HEK293 (cell line): Measurements from ENCODE around the gene RACGAP1.

Source experiments
- BCL6B ChIP-seq: fragments of 450-650 bp; formaldehyde crosslinking; IDR thresholded peaks from 2 replicates; pipeline ENCODE4 v1.5.1; 2017; ENCODE audit warnings: missing biosample characterization, missing genetic modification characterization
- GFI1B ChIP-seq: fragments of 450-650 bp; formaldehyde crosslinking; IDR thresholded peaks from 2 replicates; pipeline ENCODE4 v1.5.1; 2016; ENCODE audit warnings: missing biosample characterization, missing genetic modification characterization
- HIC1 ChIP-seq: fragments of 450-650 bp; formaldehyde crosslinking; IDR thresholded peaks from 2 replicates; pipeline ENCODE4 v1.5.1; 2016; ENCODE audit warnings: missing biosample characterization, missing genetic modification characterization
- KLF10 ChIP-seq: fragments of 450-650 bp; IDR thresholded peaks from 2 replicates; pipeline ENCODE4 v1.5.1; 2018; ENCODE audit warnings: missing biosample characterization, mild to moderate bottlenecking, missing genetic modification characterization
- KLF17 ChIP-seq: fragments of 450-650 bp; formaldehyde crosslinking; IDR thresholded peaks from 2 replicates; pipeline ENCODE4 v1.5.1; 2016; ENCODE audit warnings: missing biosample characterization, missing genetic modification characterization
- OSR2 ChIP-seq: fragments of 450-650 bp; formaldehyde crosslinking; IDR thresholded peaks from 2 replicates; pipeline ENCODE4 v1.5.1; 2016; ENCODE audit warnings: missing biosample characterization, missing genetic modification characterization
- PRDM1 ChIP-seq: fragments of 450-650 bp; formaldehyde crosslinking; IDR thresholded peaks from 2 replicates; pipeline ENCODE4; 2016; ENCODE audit warnings: missing biosample characterization, missing genetic modification characterization
- PRDM4 ChIP-seq: fragments of 450-650 bp; formaldehyde crosslinking; IDR thresholded peaks from 2 replicates; pipeline ENCODE4 v1.5.1; 2017; ENCODE audit warnings: missing biosample characterization, missing genetic modification characterization
- ZBTB10 ChIP-seq: fragments of 450-650 bp; formaldehyde crosslinking; IDR thresholded peaks from 2 replicates; pipeline ENCODE4 v1.5.1; 2016; ENCODE audit warnings: missing biosample characterization, missing genetic modification characterization
- ZBTB49 ChIP-seq: fragments of 450-650 bp; formaldehyde crosslinking; IDR thresholded peaks from 2 replicates; pipeline ENCODE4 v1.5.1; 2016; ENCODE audit warnings: missing biosample characterization, missing genetic modification characterization, low read depth
- ZBTB8A ChIP-seq: fragments of 450-650 bp; formaldehyde crosslinking; IDR thresholded peaks from 2 replicates; pipeline ENCODE4 v1.5.1; 2016; ENCODE audit warnings: missing biosample characterization, missing genetic modification characterization
- ZFP37 ChIP-seq: fragments of 450-650 bp; formaldehyde crosslinking; IDR thresholded peaks from 2 replicates; pipeline ENCODE4 v1.5.1; 2016; ENCODE audit warnings: missing biosample characterization, missing genetic modification characterization
- ZNF114 ChIP-seq: fragments of 450-650 bp; formaldehyde crosslinking; IDR thresholded peaks from 2 replicates; pipeline ENCODE4 v1.5.0; 2017; ENCODE audit warnings: missing biosample characterization, missing genetic modification characterization
- ZNF175 ChIP-seq: fragments of 450-650 bp; formaldehyde crosslinking; IDR thresholded peaks from 2 replicates; pipeline ENCODE4 v1.5.1; 2016; ENCODE audit warnings: missing biosample characterization, missing genetic modification characterization
- ZNF221 ChIP-seq: fragments of 450-650 bp; formaldehyde crosslinking; IDR thresholded peaks from 2 replicates; pipeline ENCODE4 v1.5.1; 2017; ENCODE audit warnings: missing biosample characterization, missing genetic modification characterization, borderline replicate concordance
- ZNF292 ChIP-seq: fragments of 450-650 bp; formaldehyde crosslinking; IDR thresholded peaks from 2 replicates; pipeline ENCODE4 v1.5.1; 2016; ENCODE audit warnings: low read depth, missing biosample characterization, missing genetic modification characterization, borderline replicate concordance
- ZNF391 ChIP-seq: fragments of 450-650 bp; formaldehyde crosslinking; IDR thresholded peaks from 2 replicates; pipeline ENCODE4 v1.5.1; 2016; ENCODE audit warnings: low read depth, missing biosample characterization, missing genetic modification characterization, borderline replicate concordance
- ZNF423 ChIP-seq: fragments of 450-650 bp; formaldehyde crosslinking; IDR thresholded peaks from 2 replicates; pipeline ENCODE4 v1.5.1; 2016; ENCODE audit warnings: missing biosample characterization, missing genetic modification characterization
- ZNF510 ChIP-seq: fragments of 450-650 bp; formaldehyde crosslinking; IDR thresholded peaks from 2 replicates; pipeline ENCODE4 v1.5.1; 2018; ENCODE audit warnings: mild to moderate bottlenecking, missing genetic modification characterization, missing biosample characterization; ENCODE audit not compliant: insufficient replicate concordance
- ZNF549 ChIP-seq: fragments of 450-650 bp; IDR thresholded peaks from 2 replicates; pipeline ENCODE4 v1.5.1; 2018; ENCODE audit warnings: missing biosample characterization, missing genetic modification characterization, mild to moderate bottlenecking, inconsistent platforms, moderate library complexity
- ZNF571 ChIP-seq: fragments of 450-650 bp; formaldehyde crosslinking; IDR thresholded peaks from 2 replicates; pipeline ENCODE4 v1.5.0; 2017; ENCODE audit warnings: missing biosample characterization, missing genetic modification characterization
- ZNF585B ChIP-seq: fragments of 450-650 bp; formaldehyde crosslinking; IDR thresholded peaks from 2 replicates; pipeline ENCODE4 v1.5.1; 2016; ENCODE audit warnings: missing biosample characterization, missing genetic modification characterization
- ZNF610 ChIP-seq: fragments of 450-650 bp; formaldehyde crosslinking; IDR thresholded peaks from 2 replicates; pipeline ENCODE4 v1.5.1; 2016; ENCODE audit warnings: missing biosample characterization, missing genetic modification characterization, borderline replicate concordance
- ZNF747 ChIP-seq: fragments of 450-650 bp; formaldehyde crosslinking; IDR thresholded peaks from 2 replicates; pipeline ENCODE4 v1.5.1; 2016; ENCODE audit warnings: missing biosample characterization, missing genetic modification characterization
- ZNF776 ChIP-seq: fragments of 450-650 bp; formaldehyde crosslinking; IDR thresholded peaks from 2 replicates; pipeline ENCODE4 v1.5.0; 2017; ENCODE audit warnings: missing biosample characterization, missing genetic modification characterization, borderline replicate concordance
- ZNF830 ChIP-seq: fragments of 450-650 bp; IDR thresholded peaks from 2 replicates; pipeline ENCODE4 v1.5.0; 2018; ENCODE audit warnings: missing biosample characterization, missing genetic modification characterization, low read depth, mild to moderate bottlenecking, moderate library complexity
- ZSCAN16 ChIP-seq: fragments of 450-650 bp; formaldehyde crosslinking; IDR thresholded peaks from 2 replicates; pipeline ENCODE4 v1.5.1; 2016; ENCODE audit warnings: missing biosample characterization, missing genetic modification characterization
- ZSCAN23 ChIP-seq: fragments of 450-650 bp; formaldehyde crosslinking; IDR thresholded peaks from 2 replicates; pipeline ENCODE4 v1.5.1; 2016; ENCODE audit warnings: missing biosample characterization, missing genetic modification characterization

The RACGAP1 gene

GRCh38 chr12:50039151-50039835 lies 14.0 kb upstream of the RACGAP1 start (continued):
- TF ChIP-seq ZBTB10 (no peak), ZNF391 (tag by site-specific recombination) (no peak; the same call in 1 of the 2 replicates), ZFP37 (tag by site-specific recombination) (no peak), GFI1B (tag by site-specific recombination) (no peak), ZNF747 (tag by site-specific recombination) (no peak), ZNF830 (tag by site-specific recombination) (no peak), ZNF585B (tag by site-specific recombination) (no peak), HIC1 (tag by site-specific recombination) (no peak), ZBTB49 (tag by site-specific recombination) (no peak), ZNF610 (tag by site-specific recombination) (no peak), OSR2 (tag by site-specific recombination) (no peak), ZNF114 (tag by site-specific recombination) (no peak), KLF17 (tag by site-specific recombination) (no peak), ZNF221 (tag by site-specific recombination) (no peak), ZNF571 (tag by site-specific recombination) (no peak), ZSCAN16 (tag by site-specific recombination) (no peak), KLF10 (tag by site-specific recombination) (no peak), ZBTB8A (tag by site-specific recombination) (no peak), BCL6B (tag by site-specific recombination) (no peak), ZNF292 (no peak), ZNF776 (no peak), ZNF423 (tag by site-specific recombination) (no peak), ZNF175 (tag by site-specific recombination) (no peak), ZNF549 (no peak), PRDM4 (tag by site-specific recombination) (no peak), ZNF510 (tag by site-specific recombination) (no peak), PRDM1 (tag by site-specific recombination) (no peak), ZSCAN23 (tag by site-specific recombination) (no peak)
